ENCODE measurements around the gene SHH. TPM values are rescaled to one million over a fixed set of nuclear protein-coding genes. Genes with fewer than 3 reads are reported as not detected.

Gene SHH
- total RNA-seq, 1 experiment from 2014 or later: 0.26 TPM

DNA sequence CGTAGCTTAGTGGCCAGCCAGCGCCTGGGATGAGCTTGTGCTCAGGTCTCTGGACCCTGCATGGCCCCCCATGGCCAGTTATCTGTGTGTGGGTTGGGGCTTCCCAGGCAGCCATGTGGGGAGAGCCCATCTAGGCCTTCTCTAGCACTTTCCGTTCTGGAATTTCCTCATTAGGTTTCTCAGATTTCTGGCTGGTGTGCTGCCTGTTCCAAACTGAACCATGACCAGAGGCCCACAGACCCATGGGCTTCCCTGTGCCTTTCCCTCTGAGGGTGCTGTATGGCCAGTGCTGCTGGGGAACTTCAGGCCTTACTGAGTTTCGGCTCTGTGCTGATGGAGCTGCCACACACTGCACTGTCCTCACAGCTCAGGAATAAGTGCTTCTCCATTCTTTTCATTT lies 50.2 kb downstream of the SHH start (continued):
- no peak for TF ChIP-seq TEAD4 (CRISPR knock-in tag; IDR thresholded peaks at IDR 0.05)
- no peak for TF ChIP-seq CBFB (CRISPR knock-in tag; IDR thresholded peaks at IDR 0.05; ENCODE audit: low read depth)

DNA sequence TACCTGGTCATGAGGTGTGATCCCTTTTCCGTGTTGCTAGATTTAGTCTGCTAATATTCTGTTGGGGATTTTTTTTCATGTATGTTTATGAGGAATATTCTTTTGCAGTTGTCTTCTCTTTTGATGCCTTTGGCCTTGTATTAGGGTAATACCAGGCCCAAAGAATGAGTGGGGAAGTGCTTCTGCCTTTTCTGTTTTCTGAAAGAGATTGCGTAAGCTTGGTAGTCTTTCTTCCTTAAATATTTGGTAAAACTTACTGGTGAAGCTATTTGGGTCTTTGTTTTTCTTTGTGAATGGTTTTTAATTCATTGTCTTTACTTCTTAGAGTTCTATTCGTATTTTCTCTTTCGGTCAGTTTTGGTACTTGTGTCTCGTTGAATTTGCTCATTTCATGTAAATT lies 51.1 kb downstream of the SHH start:
- Mint-ChIP-seq H3K27ac (peak overlapping the region; percentile 3; the same call in 1 of the 2 replicates), H3K9me3 (peaks cover 16% of the 10 kb centered on the region), H3K4me1 (peaks cover 39% of the 10 kb centered on the region), H3K4me3 (no peak overlapping the region), H3K27me3 (ENCODE audit: low read depth) (no peaks in the 10 kb centered on the region), H3K36me3 (peaks cover 49% of the 10 kb centered on the region)
- ChIA-PET POLR2A (no interaction called here), CTCF (interaction anchor here (1.3 to 1.7 kb wide), 2 partner anchors 162 to 808 kb away, joined by 4 to 8 read pairs; no protein-coding TSS in a partner anchor)
- ATAC-seq (no peak), DNase-seq (ENCODE audit: low spot score) (no peak)
- no peak for TF ChIP-seq NFE2L1 (CRISPR knock-in tag; IDR thresholded peaks at IDR 0.05)
- TF ChIP-seq ESRRA (CRISPR knock-in tag; IDR thresholded peaks at IDR 0.05; ENCODE audit: borderline replicate concordance): no peak
- TF ChIP-seq, protein P1, sequence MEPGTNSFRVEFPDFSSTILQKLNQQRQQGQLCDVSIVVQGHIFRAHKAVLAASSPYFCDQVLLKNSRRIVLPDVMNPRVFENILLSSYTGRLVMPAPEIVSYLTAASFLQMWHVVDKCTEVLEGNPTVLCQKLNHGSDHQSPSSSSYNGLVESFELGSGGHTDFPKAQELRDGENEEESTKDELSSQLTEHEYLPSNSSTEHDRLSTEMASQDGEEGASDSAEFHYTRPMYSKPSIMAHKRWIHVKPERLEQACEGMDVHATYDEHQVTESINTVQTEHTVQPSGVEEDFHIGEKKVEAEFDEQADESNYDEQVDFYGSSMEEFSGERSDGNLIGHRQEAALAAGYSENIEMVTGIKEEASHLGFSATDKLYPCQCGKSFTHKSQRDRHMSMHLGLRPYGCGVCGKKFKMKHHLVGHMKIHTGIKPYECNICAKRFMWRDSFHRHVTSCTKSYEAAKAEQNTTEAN (CRISPR knock-in tag; IDR thresholded peaks at IDR 0.05): no peak
- no peak for TF ChIP-seq ZNF317 (CRISPR knock-in tag; IDR thresholded peaks at IDR 0.05; ENCODE audit: borderline replicate concordance, low read depth)
- TF ChIP-seq FOXK1 (CRISPR knock-in tag; IDR thresholded peaks at IDR 0.05): no peak
- TF ChIP-seq, protein P2, sequence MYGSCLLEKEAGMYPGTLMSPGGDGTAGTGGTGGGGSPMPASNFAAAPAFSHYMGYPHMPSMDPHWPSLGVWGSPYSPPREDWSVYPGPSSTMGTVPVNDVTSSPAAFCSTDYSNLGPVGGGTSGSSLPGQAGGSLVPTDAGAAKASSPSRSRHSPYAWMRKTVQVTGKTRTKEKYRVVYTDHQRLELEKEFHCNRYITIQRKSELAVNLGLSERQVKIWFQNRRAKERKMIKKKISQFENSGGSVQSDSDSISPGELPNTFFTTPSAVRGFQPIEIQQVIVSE (CRISPR knock-in tag; IDR thresholded peaks at IDR 0.05; ENCODE audit: borderline replicate concordance): no peak
- TF ChIP-seq JAZF1 (CRISPR knock-in tag; IDR thresholded peaks at IDR 0.05): no peak
- no peak for TF ChIP-seq RELA (CRISPR knock-in tag; IDR thresholded peaks at IDR 0.05; ENCODE audit: borderline replicate concordance)
- TF ChIP-seq ZNF232 (CRISPR knock-in tag; IDR thresholded peaks at IDR 0.05): no peak
- TF ChIP-seq, protein P3, sequence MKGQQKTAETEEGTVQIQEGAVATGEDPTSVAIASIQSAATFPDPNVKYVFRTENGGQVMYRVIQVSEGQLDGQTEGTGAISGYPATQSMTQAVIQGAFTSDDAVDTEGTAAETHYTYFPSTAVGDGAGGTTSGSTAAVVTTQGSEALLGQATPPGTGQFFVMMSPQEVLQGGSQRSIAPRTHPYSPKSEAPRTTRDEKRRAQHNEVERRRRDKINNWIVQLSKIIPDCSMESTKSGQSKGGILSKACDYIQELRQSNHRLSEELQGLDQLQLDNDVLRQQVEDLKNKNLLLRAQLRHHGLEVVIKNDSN (CRISPR knock-in tag; IDR thresholded peaks at IDR 0.05): no peak
- TF ChIP-seq, protein P4, sequence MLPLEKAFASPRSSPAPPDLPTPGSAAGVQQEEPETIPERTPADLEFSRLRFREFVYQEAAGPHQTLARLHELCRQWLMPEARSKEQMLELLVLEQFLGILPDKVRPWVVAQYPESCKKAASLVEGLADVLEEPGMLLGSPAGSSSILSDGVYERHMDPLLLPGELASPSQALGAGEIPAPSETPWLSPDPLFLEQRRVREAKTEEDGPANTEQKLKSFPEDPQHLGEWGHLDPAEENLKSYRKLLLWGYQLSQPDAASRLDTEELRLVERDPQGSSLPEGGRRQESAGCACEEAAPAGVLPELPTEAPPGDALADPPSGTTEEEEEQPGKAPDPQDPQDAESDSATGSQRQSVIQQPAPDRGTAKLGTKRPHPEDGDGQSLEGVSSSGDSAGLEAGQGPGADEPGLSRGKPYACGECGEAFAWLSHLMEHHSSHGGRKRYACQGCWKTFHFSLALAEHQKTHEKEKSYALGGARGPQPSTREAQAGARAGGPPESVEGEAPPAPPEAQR (CRISPR knock-in tag; IDR thresholded peaks at IDR 0.05): no peak
- no peak for TF ChIP-seq CREM (CRISPR knock-in tag; IDR thresholded peaks at IDR 0.05)
- no peak for TF ChIP-seq MYBL2 (CRISPR knock-in tag; IDR thresholded peaks at IDR 0.05)
- TF ChIP-seq HMGA2 (CRISPR knock-in tag; IDR thresholded peaks at IDR 0.05): no peak
- TF ChIP-seq TCF7 (CRISPR knock-in tag; IDR thresholded peaks at IDR 0.05; ENCODE audit: low read depth): no peak
- no peak for TF ChIP-seq ZNF121 (CRISPR knock-in tag; IDR thresholded peaks at IDR 0.05)
- TF ChIP-seq, protein P5, sequence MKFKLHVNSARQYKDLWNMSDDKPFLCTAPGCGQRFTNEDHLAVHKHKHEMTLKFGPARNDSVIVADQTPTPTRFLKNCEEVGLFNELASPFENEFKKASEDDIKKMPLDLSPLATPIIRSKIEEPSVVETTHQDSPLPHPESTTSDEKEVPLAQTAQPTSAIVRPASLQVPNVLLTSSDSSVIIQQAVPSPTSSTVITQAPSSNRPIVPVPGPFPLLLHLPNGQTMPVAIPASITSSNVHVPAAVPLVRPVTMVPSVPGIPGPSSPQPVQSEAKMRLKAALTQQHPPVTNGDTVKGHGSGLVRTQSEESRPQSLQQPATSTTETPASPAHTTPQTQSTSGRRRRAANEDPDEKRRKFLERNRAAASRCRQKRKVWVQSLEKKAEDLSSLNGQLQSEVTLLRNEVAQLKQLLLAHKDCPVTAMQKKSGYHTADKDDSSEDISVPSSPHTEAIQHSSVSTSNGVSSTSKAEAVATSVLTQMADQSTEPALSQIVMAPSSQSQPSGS (CRISPR knock-in tag; IDR thresholded peaks at IDR 0.05; ENCODE audit: borderline replicate concordance, low read depth): no peak

Measured in WTC11 (cell line).